ENCODE data around the gene KMO.

KMO gene

DNA sequence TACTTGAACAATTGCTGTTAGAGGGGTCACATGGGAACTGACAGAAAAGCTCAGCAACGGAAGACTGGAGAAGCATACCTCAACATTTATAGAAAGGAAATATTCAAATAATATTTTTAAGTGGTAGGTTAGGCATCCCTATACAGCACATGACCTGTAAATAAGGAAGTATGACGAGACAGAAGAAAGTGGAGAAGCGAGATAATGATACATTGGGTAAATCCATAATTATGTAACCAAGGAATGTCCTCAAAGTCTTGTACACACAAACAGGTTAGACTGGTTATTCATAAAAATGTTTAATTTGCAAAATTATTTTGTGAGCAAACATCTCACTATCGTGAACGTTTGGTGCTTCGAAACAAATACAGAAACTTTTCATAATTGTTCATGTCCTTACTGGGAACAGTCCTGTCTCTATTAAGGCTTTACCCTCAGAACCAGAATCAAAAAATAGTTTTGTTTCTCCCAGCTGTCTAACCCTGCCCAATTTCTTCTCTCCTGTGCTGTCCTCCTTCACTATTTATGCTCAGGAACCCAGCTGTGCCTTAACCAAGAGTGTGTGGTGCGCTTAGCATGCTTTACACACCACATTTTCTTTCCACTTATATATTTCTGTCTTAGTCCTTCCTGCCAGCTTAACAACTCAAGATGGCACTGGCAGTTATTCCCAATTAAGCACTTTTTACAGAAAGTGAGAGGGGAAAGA, 10.2 kb downstream of the KMO start:
- no peak for DNase-seq

DNA sequence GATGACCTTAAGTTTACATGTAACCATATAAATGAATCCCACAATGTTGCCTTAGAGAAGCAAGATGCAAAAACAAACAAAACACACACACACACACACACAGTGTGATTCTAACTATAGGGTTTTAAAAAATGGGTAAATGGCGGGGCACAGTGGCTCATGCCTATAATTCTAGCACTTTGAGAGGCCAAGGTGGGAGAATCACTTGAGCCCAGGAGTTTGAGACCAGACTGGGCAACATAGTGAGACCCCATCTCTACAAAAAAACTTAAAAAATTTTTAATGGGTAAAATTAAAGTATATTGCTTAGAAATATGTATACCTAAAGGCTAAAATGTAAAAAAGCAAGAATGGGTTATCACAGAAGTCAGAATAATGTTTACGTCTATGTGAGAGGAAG, 15.8 kb downstream of the KMO start:
- DNase-seq = no peak

DNA sequence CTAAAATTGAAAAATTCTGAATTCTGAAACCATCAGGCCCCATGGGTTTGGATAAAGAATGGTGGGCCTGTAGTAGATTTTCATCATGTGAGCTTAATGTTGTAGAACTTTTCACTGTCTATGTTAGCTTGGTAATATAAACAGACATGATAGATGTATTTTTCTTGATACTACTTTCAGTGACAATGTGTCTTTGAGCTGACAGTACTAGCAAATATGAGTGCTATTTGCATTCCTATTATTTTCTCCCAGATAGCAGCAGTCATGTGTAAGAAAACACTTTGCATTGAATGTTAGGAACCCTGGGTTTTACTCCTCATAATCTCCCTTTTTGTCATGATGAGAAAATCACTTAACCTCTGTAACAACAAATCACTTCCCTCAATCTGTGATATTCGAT, 18.1 kb downstream of the KMO start:
- no peak for DNase-seq

DNA sequence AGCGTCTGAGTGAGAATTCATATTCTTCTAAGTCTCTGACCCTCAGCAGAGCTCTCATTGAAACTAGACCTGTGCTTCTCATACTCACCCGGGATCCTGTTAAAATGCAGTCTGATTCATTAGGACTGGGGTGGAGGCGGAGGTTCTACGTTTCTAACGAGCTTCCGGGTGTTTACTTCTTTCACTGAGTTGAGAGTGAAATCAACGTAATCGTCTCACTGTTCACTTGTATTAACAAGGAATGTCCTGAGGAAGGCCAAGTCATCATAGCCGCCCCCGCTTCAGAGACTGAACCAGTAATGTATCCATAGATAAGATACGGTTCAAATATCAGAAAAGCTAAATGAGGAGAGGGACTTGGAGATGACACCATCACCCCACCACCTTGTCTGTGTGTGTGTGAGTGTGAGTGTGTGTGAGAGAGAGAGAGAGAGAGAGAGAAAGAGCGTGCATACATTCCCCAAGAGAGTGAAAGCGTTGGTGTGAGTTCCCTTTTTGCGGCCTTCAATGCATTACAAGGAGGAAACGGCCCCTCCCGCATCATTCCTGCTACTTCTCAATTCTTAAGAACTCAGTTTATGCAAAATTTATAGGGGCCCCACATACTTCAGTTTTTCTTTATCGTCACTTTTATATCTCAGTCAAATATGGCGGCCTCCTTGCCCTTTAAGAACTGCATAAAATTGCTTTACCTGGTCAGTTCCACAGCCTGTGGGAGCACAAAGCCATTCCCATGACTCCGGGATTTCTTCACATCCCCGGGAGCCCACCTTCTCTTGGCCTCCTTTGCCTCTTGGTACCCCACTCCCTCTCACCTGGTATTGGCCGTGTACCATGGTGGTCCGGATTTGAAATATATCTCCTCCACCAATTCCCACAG, 19.8 kb downstream of the KMO start:
- no peak for DNase-seq

DNA sequence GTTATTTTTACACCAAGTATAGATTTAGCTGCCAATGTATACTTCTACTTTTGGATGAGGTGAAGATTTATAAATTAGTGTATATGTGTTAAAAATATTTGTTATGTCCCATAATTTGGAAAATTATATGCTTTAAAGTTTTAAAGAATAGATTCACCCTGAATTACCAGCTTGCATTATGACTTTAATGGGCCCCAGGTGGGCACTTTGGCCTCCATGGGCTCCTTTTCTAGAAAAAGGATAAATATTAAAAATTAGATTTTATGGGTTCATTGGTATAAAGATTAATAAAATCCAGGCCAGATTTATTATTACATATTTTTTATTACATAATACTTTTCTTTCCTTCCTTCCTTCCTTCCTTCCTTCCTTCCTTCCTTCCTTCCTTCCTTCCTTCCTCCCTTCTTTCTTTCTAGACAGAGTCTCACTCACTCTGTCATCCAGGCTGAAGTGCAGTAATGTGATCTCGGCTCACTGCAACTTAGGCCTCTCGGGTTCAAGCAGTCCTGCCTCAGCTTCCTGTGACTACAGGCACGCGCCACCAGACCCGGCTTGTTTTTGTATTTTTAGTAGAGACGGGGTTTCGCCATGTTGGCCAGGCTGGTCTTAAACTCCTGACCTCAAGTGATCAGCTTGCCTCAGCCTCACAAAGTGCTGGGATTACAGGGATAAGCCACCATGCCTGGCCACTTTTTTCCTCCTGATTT, 21.9 kb downstream of the KMO start:
- no peak for DNase-seq

GRCh38 chr1:241555526-241555925, 23.3 kb downstream of the KMO start:
- DNase-seq = no peak

- DNase-seq = no peak
Measured at GRCh38 chr1:241557031-241557430, 24.9 kb downstream of the KMO start.

- no peak for DNase-seq
Measured at GRCh38 chr1:241557551-241558193, 25.5 kb downstream of the KMO start.

DNA sequence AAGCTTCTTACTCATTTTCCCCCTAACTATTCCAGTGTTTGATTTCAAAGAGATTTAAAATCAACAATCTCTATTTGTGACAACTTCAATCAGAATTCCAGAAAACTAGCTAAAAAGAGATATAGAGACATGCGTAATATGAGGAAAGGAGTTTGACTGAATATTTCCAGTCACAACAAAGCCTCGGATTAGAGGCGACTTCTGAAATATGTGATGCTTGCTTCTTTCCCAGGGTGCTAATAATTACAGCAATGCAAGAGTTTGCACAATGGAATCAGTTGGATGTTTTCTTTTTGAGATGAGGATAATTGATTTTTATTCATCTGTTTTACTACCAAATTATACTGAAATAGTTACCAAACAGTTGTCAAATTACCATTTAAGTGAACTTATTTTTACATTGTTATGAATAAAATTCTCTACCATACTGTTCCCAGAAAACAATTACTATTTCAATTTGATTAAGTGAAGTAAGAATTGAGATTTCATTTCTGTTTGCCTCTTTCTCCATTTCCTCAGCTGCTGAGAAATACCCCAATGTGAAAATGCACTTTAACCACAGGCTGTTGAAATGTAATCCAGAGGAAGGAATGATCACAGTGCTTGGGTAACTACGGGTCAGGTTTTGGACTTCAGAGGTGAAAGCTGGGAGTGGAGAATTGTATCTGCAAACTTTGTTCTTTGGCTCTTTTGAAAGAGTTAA, 28.1 kb downstream of the KMO start:
- no peak for DNase-seq

DNA sequence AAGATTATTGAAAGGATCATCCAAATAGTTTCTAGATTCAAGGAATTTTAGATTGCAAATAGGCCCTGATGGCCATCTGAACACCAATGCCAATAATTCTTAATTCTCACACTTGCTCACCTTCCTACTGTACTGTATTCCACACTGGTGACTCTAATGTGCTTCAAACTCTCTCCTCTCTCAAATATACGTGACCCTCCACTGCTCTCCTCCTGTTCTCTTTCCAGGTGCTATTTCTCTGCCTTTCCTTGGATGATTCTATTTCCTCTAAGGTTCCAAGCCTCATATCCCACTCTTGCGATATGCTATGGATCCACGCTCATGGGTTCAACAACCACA, 28.6 kb downstream of the KMO start:
- DNase-seq = no peak

GRCh38 chr1:241569848-241570247, 37.7 kb downstream of the KMO start:
- DNase-seq = no peak

DNA sequence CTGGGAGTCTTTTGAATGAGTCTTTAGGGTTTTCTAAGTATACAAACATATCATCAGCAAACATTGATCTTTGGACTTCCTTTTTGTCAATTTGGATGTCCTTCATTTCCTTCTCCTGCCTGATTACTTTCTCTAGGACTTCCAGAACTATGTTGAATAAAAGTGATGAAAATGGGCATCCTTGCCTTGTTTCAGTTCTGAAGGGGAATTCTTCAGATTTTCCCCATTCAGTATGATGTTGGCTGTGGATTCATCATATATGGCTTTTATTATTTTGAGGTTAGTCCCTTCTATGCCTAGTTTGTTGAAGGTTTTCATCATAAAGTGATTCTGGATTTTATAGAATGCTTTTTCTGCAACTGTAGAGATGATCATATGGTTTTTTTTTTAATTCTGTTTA, 42.0 kb downstream of the KMO start:
- no peak for DNase-seq

- DNase-seq = no peak
Measured at GRCh38 chr1:241579434-241579833, 47.3 kb downstream of the KMO start.

- no peak for DNase-seq
Measured at GRCh38 chr1:241582921-241583321, 50.7 kb downstream of the KMO start.

DNA sequence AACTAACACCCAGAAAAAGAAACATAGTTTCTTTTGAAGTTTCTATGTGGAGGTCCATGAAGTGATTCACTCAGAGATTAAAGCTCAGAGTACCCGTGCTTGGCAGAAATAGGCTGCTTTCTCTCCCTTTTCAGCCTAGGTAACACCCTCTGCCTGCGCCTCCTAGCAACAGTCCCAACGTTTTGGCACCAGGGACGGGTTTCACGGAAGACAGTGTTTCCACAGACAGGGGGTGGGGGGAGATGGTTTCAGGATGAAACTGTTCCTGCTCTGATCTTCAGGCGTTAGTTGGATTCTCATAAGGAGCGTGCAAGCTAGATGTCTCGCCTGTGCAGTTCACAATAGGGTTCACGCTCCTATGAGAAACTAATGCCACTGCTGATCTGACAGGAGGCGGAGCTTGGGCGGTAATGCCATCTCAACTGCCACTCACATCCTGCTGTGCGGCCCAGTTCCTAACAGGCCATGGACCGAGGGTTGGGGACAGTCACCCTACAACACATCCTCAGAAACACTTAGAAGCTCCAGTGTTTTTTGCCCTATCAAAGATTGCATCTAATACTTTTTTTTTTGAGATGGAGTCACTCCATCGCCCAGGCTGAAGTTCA, 54.8 kb downstream of the KMO start:
- no peak for DNase-seq

DNA sequence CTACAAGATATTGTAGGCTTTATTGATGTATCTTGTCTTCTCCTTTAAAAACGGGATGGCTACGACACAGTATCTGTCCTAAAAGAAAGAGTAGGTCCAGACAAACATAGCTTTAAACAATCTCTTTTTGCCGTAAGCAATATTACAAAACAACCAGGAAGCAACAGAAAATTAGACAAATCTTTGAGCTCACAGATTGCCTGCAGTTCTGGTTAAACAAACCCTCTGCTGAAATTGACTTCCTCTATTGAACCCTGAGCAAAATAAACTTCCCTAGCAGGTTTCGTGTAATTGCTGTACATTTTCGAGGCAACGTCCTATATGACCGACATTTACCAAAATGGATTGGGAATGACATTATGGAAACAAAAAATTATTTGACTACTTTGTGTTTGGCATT, 57.3 kb downstream of the KMO start:
- DNase-seq = no peak

DNA sequence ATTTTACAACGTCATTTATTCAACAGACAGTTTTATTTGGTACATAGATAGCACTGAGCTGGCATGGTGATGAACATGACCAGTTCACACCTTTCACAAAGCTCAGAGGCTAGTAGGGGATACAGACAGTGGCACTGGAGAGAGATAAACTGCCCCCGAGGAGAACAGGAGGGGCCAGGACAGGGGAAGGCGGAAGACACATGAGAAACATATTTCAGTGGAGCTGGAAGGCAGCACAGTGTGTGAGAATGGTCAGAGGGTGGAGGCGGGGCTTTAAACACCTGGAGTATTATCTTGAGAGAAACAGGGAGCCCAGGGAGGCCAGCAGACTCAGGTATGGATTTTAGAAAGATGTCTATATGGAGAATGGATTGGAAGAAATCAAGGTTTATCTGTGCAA, 58.5 kb downstream of the KMO start:
- DNase-seq = no peak

- DNase-seq = no peak
Measured at GRCh38 chr1:241591317-241591716, 59.1 kb downstream of the KMO start.

DNA sequence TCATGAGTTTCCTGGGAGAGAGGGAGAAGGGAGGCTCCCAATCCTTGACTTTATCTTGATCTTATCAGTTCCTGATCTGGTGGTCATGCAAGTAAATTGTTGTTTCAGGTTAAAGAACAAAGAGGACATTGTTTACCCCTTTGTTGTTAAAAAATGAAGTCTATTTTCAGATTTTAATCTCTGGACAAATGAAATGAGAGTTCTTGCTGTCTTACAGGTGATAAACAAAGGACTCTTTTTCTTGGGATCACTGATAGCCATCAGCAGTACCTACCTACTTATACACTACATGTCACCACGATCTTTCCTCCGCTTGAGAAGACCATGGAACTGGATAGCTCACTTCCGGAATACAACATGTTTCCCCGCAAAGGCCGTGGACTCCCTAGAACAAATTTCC, 59.6 kb downstream of the KMO start:
- no peak for DNase-seq

DNA sequence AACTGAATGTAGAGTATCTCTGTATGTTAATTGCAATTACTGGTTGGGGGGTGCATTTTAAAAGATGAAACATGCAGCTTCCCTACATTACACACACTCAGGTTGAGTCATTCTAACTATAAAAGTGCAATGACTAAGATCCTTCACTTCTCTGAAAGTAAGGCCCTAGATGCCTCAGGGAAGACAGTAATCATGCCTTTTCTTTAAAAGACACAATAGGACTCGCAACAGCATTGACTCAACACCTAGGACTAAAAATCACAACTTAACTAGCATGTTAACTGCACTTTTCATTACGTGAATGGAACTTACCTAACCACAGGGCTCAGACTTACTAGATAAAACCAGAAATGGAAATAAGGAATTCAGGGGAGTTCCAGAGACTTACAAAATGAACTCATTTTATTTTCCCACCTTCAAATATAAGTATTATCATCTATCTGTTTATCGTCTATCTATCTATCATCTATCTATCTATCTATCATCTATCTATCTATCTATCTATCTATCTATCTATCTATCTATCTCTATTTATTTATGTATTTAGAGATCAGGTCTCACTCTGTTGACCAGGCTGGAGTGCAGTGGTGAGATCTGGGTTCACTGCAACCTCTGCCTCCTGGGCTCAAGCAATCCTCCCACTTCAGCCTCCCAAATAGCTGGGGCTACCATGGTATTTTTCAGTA, 60.2 kb downstream of the KMO start:
- peak; percentile 71 for DNase-seq

DNA sequence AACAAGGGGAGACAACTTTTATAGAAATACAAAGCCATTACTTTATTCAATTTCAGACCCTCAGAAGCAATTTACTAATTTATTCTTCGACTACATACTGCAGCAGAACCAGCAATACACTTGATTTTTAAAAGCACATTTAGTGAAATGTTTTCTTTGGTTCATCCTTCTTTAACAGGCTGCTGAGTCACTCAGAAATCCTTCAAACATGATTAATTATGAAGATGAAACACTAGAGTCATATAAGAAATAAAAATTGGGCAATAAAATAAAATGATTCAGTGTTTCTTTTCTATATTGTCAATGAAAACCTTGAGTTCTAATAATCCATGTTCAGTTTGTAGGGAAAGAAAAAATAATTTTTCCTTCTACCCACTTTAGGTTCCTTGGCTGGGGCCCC, 61.0 kb downstream of the KMO start:
- DNase-seq = peak; percentile 41

DNA sequence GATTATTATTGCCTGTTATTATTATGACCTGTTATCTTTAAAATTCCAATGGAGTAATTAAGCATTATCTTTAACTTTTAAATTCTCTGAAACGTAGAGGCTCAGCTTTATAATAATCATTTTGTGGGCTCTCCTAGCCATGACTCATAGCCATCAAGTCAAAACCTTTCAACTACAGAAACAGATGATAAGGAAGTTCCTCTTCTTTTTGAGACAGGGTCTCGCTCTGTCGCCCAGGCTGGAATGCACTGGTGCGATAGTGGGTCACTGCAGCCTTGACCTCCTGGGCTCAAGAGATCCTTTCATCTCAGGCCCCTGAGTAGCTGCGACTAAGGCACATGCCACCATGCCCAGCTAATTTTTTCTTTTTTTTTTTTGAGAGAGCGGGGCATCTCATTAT, 64.5 kb downstream of the KMO start:
- no peak for DNase-seq
